ENCODE measurements around the gene GLI3. TPM values are rescaled to one million over a fixed set of nuclear protein-coding genes. Genes with fewer than 3 reads are reported as not detected.

GLI3 gene
- total and polyA plus RNA-seq, 2 of the 4 experiments (the other 2 are of a cell fraction), result 1.3 to 3.9 TPM

- peak overlapping the region; percentile 46 for H3K18ac ChIP-seq (ENCODE audit: low read depth, low read length)
- no peak overlapping the region for H3K4me3 ChIP-seq (ENCODE audit: insufficient read depth, low read depth, low read length)
- H4K5ac ChIP-seq (ENCODE audit: low read depth, low read length), result 0 out of 2 replicates have a peak overlapping the region, but pooled peaks have one; percentile 19
- WGBS, 2 experiments (ENCODE audit: extremely low coverage in 2 of 2, insufficient read length in 1 of 2), result no CpG with 5 or more reads among the region's 3 CpGs
- no peak overlapping the region for H3K9ac ChIP-seq (ENCODE audit: low read depth, low read length)
- H2AK9ac ChIP-seq (replicated peaks; ENCODE audit: low read depth, low read length, poor library complexity), result no peak overlapping the region
- H2BK20ac ChIP-seq (ENCODE audit: low read depth, low read length), result peak overlapping the region; percentile 68
- peak overlapping the region; percentile 84 for H3K4ac ChIP-seq (ENCODE audit: low read depth, low read length)
- H3K27ac ChIP-seq (ENCODE audit: insufficient read depth, low read length), result peak overlapping the region; percentile 58; the same call in 1 of the 2 replicates
- no peaks in the 10 kb centered on the region for H3K9me3 ChIP-seq (ENCODE audit: control insufficient read depth, insufficient read depth, low read length)
- DNase-seq (peak; percentile 61), ATAC-seq (ENCODE audit: low read depth) (peak; percentile 36)
- BruUV-seq (replicated peaks), result no TSS peak
- peak overlapping the region; percentile 81 for H3K14ac ChIP-seq (replicated peaks; ENCODE audit: low read depth, low read length)
- H4K20me1 ChIP-seq (ENCODE audit: insufficient read depth, low read length), result no peaks in the 10 kb centered on the region
- H3K79me1 ChIP-seq (ENCODE audit: low read depth in 1 of 2, low read length in 2 of 2), result peaks cover 6 to 15% of the 10 kb centered on the region in 2 experiments; a peak in 2 of 4 replicates
- dilution Hi-C loops (cut with HindIII; ENCODE audit: low sequenced_read_pairs, unreplicated experiment) (no loop called here), intact Hi-C loops (cut with micrococcal nuclease) (no loop called here), in situ Hi-C loops (cut with MboI; ENCODE audit: low sequenced_read_pairs) (no loop called here)
- H3K36me3 ChIP-seq (ENCODE audit: control insufficient read depth, insufficient read depth, low read length), result no peaks in the 10 kb centered on the region
- no peak for TF ChIP-seq MAZ (IDR thresholded peaks at IDR 0.05; ENCODE audit: borderline replicate concordance, low read depth, low read length)
- no peak for TF ChIP-seq RFX5 (IDR thresholded peaks at IDR 0.05; ENCODE audit: low read depth, low read length)
- TF ChIP-seq POLR2A (IDR thresholded peaks at IDR 0.05; ENCODE audit: low read depth, low read length), result no peak
- TF ChIP-seq CHD1 (IDR thresholded peaks at IDR 0.05; ENCODE audit: low read depth, low read length), result no peak
- TF ChIP-seq RAD21 (IDR thresholded peaks at IDR 0.05; ENCODE audit: low read length), result no peak
- no peak for TF ChIP-seq NFE2L2 (IDR thresholded peaks at IDR 0.05; ENCODE audit: low read depth, low read length)
- no peak for TF ChIP-seq FOS (IDR thresholded peaks at IDR 0.05; ENCODE audit: low read depth, low read length)
- no peak for TF ChIP-seq RCOR1 (IDR thresholded peaks at IDR 0.05; ENCODE audit: insufficient replicate concordance, low read length)
- no peak for TF ChIP-seq BHLHE40 (IDR thresholded peaks at IDR 0.05; ENCODE audit: low read depth, low read length)
- TF ChIP-seq MXI1 (IDR thresholded peaks at IDR 0.05; ENCODE audit: borderline replicate concordance, low read depth, low read length), result no peak
- TF ChIP-seq USF2 (IDR thresholded peaks at IDR 0.05; ENCODE audit: low read depth, low read length), result no peak
- no peak for TF ChIP-seq CEBPB (IDR thresholded peaks at IDR 0.05; ENCODE audit: low read depth, low read length)
- TF ChIP-seq MAFK (IDR thresholded peaks at IDR 0.05; ENCODE audit: low read depth, low read length), result no peak
- TF ChIP-seq ELK1 (IDR thresholded peaks at IDR 0.05; ENCODE audit: borderline replicate concordance, low read depth, low read length), result no peak
- no peak for TF ChIP-seq SMC3 (IDR thresholded peaks at IDR 0.05; ENCODE audit: low read depth, low read length)
- TF ChIP-seq CTCF (conservative IDR thresholded peaks at IDR 0.05; ENCODE audit: low read depth, low read length), result no peak
- peaks cover 11% of the 10 kb centered on the region for H3K9me1 ChIP-seq (ENCODE audit: insufficient read depth, low read length)
- no peaks in the 10 kb centered on the region for H3K27me3 ChIP-seq (ENCODE audit: control insufficient read depth, insufficient read depth, low read length)
- H3K4me2 ChIP-seq (ENCODE audit: low read depth, low read length), result no peak overlapping the region
- peak overlapping the region; percentile 6 for H2BK5ac ChIP-seq (ENCODE audit: low read depth, low read length, poor library complexity, severe bottlenecking)
- H3K56ac ChIP-seq (ENCODE audit: extremely low read depth, insufficient read depth, low read length), result no peak overlapping the region
- peak overlapping the region; percentile 84 for H2BK120ac ChIP-seq (ENCODE audit: low read depth, low read length)
- peak overlapping the region; percentile 94 for H2BK15ac ChIP-seq (ENCODE audit: low read depth, low read length)
- CTCF ChIA-PET, result interaction anchor here (0.6 to 1.6 kb wide), 4 partner anchors 19 to 869 kb away, joined by 3 to 7 read pairs (median 3); no protein-coding TSS in a partner anchor
- H2AK5ac ChIP-seq (ENCODE audit: low read depth, low read length), result peak overlapping the region; percentile 84
- H4K8ac ChIP-seq (ENCODE audit: low read depth in 2 of 2, low read length in 2 of 2), result peak overlapping the region; percentile 11 to 67
- peak overlapping the region; percentile 73 for H4K91ac ChIP-seq (ENCODE audit: insufficient read depth, low read depth, low read length)
- H3K23ac ChIP-seq (ENCODE audit: low read depth, low read length), result peak overlapping the region; percentile 70
- POLR2A ChIA-PET (ENCODE audit: unreplicated experiment), result no interaction called here
- H3K4me1 ChIP-seq (ENCODE audit: control insufficient read depth, insufficient read depth, low read length), result peaks cover 14% of the 10 kb centered on the region
- peak overlapping the region; percentile 52 for H2AFZ ChIP-seq (replicated peaks; ENCODE audit: low read length, poor library complexity)
These were observed 315.5 kb downstream of the GLI3 start for GRCh38 chr7:41921453-41921981.

Data from IMR-90 (cell line).